NB4 (cell line): ENCODE results near the gene COL23A1.
"Not testable (repeated sequence)": the region's sequence is repeated elsewhere in the genome, so short reads cannot be mapped to it uniquely, and the experiment has no call there.

Experiments used
- POLR2A ChIP-seq: IDR thresholded peaks from 2 replicates; pipeline ENCODE4 v1.6.1; 2011; ENCODE audit warnings: mild to moderate bottlenecking; ENCODE audit not compliant: insufficient read length; ENCODE audit errors: extremely low read depth
- TF ChIP-seq, protein P1 (sequence below): IDR thresholded peaks from one replicate; pipeline ENCODE4 v1.5.1; 2012; ENCODE audit warnings: low read depth, low read length

- not testable (repeated sequence) for TF ChIP-seq POLR2A
- TF ChIP-seq, protein P1, sequence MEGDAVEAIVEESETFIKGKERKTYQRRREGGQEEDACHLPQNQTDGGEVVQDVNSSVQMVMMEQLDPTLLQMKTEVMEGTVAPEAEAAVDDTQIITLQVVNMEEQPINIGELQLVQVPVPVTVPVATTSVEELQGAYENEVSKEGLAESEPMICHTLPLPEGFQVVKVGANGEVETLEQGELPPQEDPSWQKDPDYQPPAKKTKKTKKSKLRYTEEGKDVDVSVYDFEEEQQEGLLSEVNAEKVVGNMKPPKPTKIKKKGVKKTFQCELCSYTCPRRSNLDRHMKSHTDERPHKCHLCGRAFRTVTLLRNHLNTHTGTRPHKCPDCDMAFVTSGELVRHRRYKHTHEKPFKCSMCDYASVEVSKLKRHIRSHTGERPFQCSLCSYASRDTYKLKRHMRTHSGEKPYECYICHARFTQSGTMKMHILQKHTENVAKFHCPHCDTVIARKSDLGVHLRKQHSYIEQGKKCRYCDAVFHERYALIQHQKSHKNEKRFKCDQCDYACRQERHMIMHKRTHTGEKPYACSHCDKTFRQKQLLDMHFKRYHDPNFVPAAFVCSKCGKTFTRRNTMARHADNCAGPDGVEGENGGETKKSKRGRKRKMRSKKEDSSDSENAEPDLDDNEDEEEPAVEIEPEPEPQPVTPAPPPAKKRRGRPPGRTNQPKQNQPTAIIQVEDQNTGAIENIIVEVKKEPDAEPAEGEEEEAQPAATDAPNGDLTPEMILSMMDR: not testable (repeated sequence)
These were observed 336.6 kb downstream of the COL23A1 start for GRCh38 chr5:178253632-178254031.
